GM18499 (cell line): ENCODE measurements around the gene TRPM3.
"Not testable (repeated sequence)": the region's sequence is repeated elsewhere in the genome, so short reads cannot be mapped to it uniquely, and the experiment has no call there.

Experiments used
- ATAC-seq: cut with Tn5 transposase; IDR thresholded peaks from one replicate; pipeline ENCODE4 v1.9.1; 2021; ENCODE audit warnings: moderate number of reproducible peaks; ENCODE audit not compliant: insufficient read depth, unreplicated experiment

The TRPM3 gene

DNA sequence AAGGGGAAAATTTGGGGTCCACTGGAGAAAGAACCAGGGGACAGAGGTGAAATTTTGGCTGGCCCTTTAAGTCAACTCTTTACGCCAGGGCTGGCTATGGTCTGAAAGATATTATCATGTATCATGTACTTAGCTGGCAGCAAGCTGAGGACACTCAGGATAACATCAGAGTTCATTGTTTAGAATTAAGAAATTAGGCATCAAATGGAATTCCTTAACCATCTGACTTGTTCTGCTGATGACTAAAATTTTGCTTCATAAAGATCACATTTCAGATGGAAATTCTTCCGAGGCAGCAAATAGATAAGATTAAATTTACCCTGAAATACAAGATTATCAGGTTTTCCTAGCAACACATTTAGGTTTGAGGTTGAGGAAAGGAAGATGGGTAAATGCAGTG, 437.6 kb downstream of the TRPM3 start:
- ATAC-seq, result no peak

GRCh38 chr9:70682298-70682697, 439.1 kb downstream of the TRPM3 start:
- no peak for ATAC-seq

GRCh38 chr9:70679845-70680244, 441.6 kb downstream of the TRPM3 start:
- no peak for ATAC-seq

DNA sequence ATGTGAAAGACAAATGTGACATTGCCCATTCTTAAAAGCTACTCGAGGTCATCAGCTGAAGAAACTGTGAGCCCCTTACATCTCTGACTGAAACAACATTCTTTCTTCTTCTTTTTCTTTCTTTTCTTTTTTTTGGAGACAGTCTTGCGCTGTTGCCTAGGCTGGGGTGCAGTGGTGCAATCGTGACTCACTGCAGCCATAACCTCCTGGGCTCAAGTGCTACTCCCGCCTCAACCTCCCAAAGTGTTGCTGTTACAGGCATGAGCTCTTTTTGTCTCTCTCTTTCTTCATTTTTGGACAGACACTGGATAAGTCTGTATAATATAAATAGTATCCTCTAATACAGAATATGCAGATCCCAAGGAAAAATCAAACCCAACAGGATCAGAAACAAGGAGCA, 443.3 kb downstream of the TRPM3 start:
- no peak for ATAC-seq

GRCh38 chr9:70677055-70677735, 444.2 kb downstream of the TRPM3 start:
- no peak for ATAC-seq

- ATAC-seq, result no peak
Observed at GRCh38 chr9:70675868-70676370, 445.5 kb downstream of the TRPM3 start.

DNA sequence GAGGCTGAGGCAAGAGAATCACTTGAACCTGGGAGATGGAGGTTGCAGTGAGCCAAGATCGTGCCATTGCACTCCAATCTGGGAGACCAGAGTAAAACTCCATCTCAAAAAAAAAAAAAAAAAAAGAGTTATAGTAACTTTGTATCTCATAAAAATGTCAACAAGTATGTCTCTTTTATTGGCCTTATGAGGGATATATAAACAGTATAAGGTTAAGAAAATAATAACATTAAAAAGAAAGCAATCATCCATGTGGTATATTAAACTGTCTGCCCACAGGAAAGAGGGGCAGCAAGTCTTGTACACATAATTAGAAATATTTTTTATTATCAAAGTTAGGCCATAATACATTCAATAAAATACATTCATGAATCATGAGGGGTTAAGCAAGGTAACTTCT, 447.6 kb downstream of the TRPM3 start:
- no peak for ATAC-seq

DNA sequence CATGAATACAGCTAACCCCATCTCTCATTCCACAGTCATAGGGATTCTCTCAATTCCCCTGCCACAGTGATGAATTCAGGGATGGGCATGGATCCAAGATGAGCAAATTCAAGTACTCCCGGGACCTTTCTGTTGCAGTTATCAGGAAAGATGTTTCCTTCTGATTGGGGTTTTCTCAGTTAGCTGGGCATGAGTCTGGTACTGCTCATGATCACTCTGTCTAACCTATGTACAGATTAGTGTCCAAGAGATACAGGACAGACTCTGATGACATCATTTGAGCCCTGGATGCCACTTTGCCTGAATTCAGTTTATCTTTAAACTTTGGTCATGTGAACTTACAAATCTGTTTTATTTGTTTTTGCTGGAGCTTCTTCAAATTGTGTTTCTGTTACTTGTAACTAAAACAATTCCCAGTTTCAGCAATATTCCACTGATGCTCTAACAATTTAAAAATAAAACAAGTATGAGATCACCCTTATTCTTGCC, 449.2 kb downstream of the TRPM3 start:
- ATAC-seq, result no peak

DNA sequence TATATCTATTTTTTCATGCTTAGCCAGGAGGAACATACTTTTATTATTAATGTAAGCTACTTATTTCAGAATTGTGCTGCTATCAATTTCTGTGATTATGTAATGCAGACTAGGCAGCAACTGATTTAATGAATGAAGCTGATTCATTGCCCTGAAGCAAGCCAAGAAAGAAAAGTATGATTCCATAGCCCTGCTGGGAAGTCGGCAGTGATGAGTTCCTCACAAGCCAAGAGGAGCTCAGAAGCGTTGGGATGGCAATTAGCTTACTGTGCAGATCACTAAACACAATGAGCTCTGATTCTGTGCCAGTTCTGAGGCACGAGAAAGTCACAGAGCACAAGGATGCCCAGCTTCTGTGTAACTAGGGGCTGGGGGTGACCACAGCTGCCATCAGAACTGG, 452.7 kb downstream of the TRPM3 start:
- no peak for ATAC-seq

DNA sequence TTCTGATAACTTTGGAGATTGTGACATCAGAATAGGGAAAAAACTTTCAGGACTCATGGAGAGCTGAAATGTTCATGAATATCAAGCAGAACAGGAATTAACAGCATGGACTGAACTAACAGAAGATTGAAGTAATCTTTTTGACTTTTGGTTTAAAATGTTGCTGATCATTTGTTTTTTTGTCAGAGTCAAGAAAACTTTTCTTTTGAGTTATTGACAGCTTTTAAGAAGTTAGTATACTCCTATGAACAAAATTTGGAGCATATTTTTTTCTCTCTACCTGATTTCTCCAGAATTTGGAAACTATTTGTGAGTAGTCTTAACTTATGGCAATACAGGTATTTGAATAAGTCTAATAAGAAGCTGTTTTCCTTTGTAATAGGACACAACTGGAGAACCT, 462.7 kb downstream of the TRPM3 start:
- ATAC-seq, result no peak

DNA sequence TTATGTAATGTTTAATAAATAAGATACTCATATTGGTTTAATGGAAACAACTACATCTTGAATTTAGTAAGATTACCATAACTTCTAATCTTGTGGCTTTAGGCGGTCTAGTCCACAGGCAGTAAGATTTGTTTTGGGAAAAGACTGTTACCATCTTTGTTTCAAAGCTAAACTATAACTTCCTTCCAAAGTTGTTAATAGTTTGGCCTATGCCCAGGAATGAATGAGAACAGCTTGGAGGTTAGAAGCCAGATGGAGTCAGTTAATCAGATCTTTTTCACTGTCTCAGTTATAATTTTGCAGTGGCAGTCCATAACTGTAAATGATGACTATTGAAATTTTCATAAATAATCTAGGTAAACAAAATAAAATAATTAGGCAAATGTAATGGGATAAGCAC, 465.1 kb downstream of the TRPM3 start:
- no peak for ATAC-seq

DNA sequence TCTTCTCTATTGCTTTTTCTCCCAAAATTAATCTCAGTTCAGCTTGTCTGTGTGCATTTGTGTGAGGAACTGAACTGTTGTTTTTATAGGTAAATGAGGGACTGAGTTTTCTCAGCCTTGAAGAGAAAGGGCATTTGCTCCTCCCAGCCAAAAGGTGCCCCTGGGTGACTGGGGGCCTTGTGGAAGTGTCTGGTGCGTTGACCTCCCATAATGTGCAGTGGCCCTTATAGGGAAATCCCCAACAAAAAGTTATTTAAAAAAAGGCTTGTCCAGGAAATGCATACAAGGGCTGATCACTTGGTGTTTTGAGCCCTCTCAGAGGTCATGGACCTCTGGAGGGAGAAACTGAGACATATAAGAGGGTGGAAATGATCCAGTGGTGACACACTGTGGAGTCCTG, 467.3 kb downstream of the TRPM3 start:
- ATAC-seq, result no peak

DNA sequence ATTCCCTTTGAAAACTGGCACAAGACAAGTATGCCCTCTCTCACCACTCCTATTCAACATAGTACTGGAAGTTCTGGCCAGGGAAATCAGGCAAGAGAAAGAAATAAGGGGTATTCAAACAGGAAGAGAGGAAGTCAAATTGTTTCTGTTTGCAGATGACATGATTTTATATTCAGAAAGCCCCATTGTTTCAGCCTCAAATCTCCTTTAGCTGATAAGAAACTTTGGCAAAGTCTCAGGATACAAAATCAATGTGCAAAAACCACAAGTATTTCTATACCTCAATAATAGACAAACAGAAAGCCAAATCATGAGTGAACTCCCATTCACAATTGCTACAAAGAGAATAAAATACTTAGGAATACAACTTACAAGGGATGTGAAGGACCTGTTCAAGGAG, 476.8 kb downstream of the TRPM3 start:
- ATAC-seq, result not testable (repeated sequence)

DNA sequence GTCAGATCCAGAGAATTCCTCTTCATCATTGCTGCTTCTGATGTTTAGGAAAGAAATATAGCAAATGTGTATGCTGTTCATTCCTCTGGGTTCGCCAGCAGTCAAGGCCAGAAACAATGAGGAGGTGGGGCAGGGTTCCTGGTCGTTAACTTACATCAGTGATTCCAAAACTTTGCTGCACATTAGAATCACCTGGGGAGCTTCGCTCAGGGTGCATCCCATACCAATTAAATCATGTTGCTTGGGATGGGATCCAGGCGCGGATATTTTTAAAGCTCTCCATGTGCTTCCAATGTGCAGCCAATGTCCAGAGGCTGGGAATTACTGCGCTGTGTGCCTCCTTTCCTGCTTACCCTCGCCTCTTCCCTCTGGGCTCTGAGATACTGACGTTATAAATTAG, 479.1 kb downstream of the TRPM3 start:
- ATAC-seq, result no peak

DNA sequence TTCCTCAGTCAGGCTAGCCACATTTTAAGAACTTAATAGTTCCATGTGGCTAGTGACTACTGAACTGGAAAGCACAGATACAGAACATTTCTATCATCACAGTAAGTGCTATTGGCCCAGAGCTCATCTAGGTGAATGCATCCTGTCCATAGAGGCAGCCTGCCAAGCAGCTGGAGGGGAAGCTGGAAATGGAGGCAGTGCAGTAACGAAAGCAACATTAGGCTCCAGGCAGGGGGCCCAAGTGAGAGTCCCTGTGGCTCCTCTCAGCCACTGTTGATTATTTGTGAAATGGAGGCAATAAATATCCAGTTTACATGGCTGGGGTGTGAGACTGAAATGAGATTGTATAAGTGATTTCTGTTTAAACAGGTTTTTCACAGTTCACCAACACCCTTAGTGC, 479.8 kb downstream of the TRPM3 start:
- no peak for ATAC-seq

DNA sequence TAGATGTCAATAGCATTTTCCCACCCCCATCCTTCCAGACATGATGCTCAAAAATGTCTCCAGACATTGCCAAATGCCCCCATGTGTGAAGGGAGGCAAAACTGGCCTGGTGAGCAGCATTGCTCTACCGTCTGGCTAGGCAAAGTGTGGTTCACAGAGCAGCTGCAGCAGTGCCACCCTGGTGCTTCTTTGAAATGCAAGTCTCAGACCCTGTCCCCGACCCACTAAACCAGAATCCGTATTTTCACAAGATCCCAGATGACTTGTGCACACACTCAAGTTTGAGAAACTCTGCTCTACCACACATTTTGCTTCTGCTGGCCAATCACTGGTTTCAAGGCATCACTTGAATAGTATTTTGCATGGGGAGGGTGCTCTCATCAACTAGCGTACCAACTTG, 480.4 kb downstream of the TRPM3 start:
- no peak for ATAC-seq

GRCh38 chr9:70639853-70640814, 481.3 kb downstream of the TRPM3 start:
- no peak for ATAC-seq

DNA sequence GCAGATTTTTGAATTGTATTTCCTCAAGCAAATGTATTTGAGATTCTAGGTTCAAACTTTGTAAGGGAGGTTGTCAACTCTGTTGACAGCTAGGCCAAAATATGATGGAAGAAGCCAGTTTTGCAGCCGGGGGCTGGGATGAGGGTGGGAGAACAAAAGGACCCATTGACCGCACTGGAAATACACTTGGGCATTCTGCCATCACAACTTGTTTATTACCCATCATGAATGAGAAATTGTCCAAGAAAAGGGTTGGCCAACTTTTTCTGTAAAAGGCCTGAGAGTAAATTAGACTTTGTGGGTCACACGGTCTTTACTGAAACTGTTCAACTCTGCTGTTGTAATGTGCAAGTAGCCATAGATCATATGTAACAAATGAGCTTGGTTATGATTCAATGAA, 485.6 kb downstream of the TRPM3 start:
- ATAC-seq, result no peak

DNA sequence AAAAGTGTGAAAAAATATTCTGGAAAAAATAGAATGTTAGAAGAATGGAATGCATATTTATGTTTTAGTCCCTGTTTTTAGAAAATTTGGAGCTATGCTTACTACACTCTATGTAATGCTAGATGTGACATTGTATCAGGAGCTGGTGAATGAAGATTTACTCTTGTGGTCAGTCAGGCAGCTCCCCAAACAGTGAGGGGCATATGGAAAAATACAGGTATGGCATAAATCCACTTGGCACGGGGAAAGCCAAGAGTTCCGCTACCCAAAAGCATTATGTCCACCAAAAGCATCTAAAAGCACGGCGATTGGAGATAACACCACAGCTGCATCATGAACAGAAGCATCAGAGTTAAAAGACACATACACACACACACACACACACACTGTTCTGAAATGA, 486.7 kb downstream of the TRPM3 start:
- ATAC-seq, result no peak

DNA sequence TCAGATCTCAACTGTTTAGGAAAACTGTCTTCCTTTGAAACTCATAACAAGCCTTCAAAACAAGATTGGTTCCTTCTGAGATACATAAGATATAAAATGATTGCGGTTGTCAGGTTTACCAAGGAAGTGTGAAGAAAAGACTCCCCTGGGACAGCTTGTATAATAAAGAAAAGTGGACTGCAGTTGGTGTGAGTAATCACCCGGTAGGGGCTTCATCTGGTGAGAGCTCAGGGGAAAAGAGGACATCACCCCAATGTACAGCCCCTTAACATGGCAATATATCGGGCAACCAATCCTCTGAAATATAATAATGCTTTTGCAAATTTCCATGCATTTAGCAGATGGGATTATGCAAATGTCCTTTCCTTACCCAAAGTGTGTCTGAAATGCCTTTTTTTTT, 490.4 kb downstream of the TRPM3 start:
- ATAC-seq, result no peak

GRCh38 chr9:70629080-70629685, 492.2 kb downstream of the TRPM3 start:
- ATAC-seq, result not testable (repeated sequence)
